GM23248 (cell line): Measurements from ENCODE around the gene PNMA8C. TPM values are rescaled to one million over a fixed set of nuclear protein-coding genes. Genes with fewer than 3 reads are reported as not detected.

ENCODE experiments used
- DNase-seq: peaks from one replicate; pipeline ENCODE4 v3.0.0-alpha.2; 2015
- H2AFZ ChIP-seq: fragments of 200-600 bp; sonication (generic); 2 replicates; pipeline ENCODE4 v1.6.1; 2016; ENCODE audit warnings: antibody characterized with exemption
- H3F3A ChIP-seq: fragments of 200-600 bp; sonication (generic); 2 replicates; pipeline ENCODE4 v1.6.1; 2016; ENCODE audit warnings: mild to moderate bottlenecking, antibody characterized with exemption, mixed run types; ENCODE audit not compliant: insufficient read depth
- H3K27ac ChIP-seq: fragments of 200-600 bp; sonication (generic); 2 replicates; pipeline ENCODE4 v1.5.1; 2016; ENCODE audit warnings: mild to moderate bottlenecking
- H3K27me3 ChIP-seq: fragments of 200-600 bp; sonication (generic); replicated peaks from 2 replicates; pipeline ENCODE4 v1.6.1; 2016; ENCODE audit warnings: mild to moderate bottlenecking; ENCODE audit not compliant: insufficient read depth
- H3K36me3 ChIP-seq: fragments of 200-600 bp; sonication (generic); 2 replicates; pipeline ENCODE4 v1.6.1; 2016; ENCODE audit warnings: low read depth, mild to moderate bottlenecking
- H3K4me1 ChIP-seq: fragments of 200-600 bp; sonication (generic); 2 replicates; pipeline ENCODE4 v1.6.1; 2016; ENCODE audit warnings: mild to moderate bottlenecking; ENCODE audit not compliant: insufficient read depth
- H3K4me2 ChIP-seq: fragments of 200-600 bp; sonication (generic); one replicate; pipeline ENCODE4 v1.6.1; 2016; ENCODE audit warnings: mild to moderate bottlenecking; ENCODE audit not compliant: unreplicated experiment
- H3K4me3 ChIP-seq: fragments of 200-600 bp; sonication (generic); 2 replicates; pipeline ENCODE4 v1.5.1; 2016; ENCODE audit warnings: mild to moderate bottlenecking
- H3K79me2 ChIP-seq: fragments of 200-600 bp; sonication (generic); 2 replicates; pipeline ENCODE4 v1.6.1; 2016; ENCODE audit warnings: mild to moderate bottlenecking; ENCODE audit not compliant: insufficient read depth
- H3K9ac ChIP-seq: fragments of 200-600 bp; sonication (generic); 2 replicates; pipeline ENCODE4 v1.6.1; 2016; ENCODE audit warnings: mild to moderate bottlenecking
- H3K9me2 ChIP-seq: fragments of 200-600 bp; sonication (generic); 2 replicates; pipeline ENCODE4 v1.6.1; 2016; ENCODE audit warnings: mixed run types, mild to moderate bottlenecking, moderate library complexity; ENCODE audit not compliant: insufficient read depth
- H3K9me3 ChIP-seq: fragments of 200-600 bp; sonication (generic); one replicate; pipeline ENCODE4 v1.6.1; 2017; ENCODE audit warnings: low read depth
- H4K20me1 ChIP-seq: fragments of 200-600 bp; sonication (generic); 2 replicates; pipeline ENCODE4 v1.6.0; 2016; ENCODE audit not compliant: insufficient read depth
- EZH2 ChIP-seq: fragments of 200-600 bp; sonication (generic); IDR thresholded peaks from 2 replicates; pipeline ENCODE4 v1.6.1; 2018; ENCODE audit warnings: antibody characterized with exemption, mild to moderate bottlenecking; ENCODE audit not compliant: insufficient read depth, poor library complexity, severe bottlenecking
- EZH2phosphoT487 ChIP-seq: fragments of 200-600 bp; sonication (generic); IDR thresholded peaks from 2 replicates; pipeline ENCODE4 v1.6.1; 2018; ENCODE audit warnings: antibody characterized with exemption, moderate library complexity, mild to moderate bottlenecking, low read depth; ENCODE audit not compliant: insufficient read depth
- WGBS, 2 experiments: methylation state at CpG; one replicate each; pipeline ENCODE4 v1.1.6; 2015 to 2017; ENCODE audit warnings: low lambda C conversion rate in 2 of 2, low coverage in 1 of 2; ENCODE audit errors: missing lambda C conversion rate in 2 of 2; 5-methylcytosine and 5-hydroxymethylcytosine counted together
- in situ Hi-C: fragments of 300-500 bp; cut with MboI; formaldehyde crosslinking; loops from 2 replicates; pipeline ENCODE4 v1.15.0; 2020
- polyA plus RNA-seq: library from polyadenylated mRNA; unstranded; fragments of >200 nt; fragmentation: Nextera tagmentation; extraction: Ambion mirVana; gene quantifications from 2 replicates; pipeline ENCODE4 v1.2.1, GENCODE V29; 2016
- total RNA-seq: library from RNA; depleted of rRNA; stranded (reverse); fragments of >200 nt; shearing (Covaris generic); gene quantifications from 2 replicates; pipeline ENCODE4 v1.2.3, GENCODE V29; 2014

PNMA8C gene
- total and polyA plus RNA-seq, 2 experiments from 2014 or later = not detected

- in situ Hi-C loops = no loop called here
- H3K79me2 ChIP-seq = no peaks in the 10 kb centered on the region
- H4K20me1 ChIP-seq = no peaks in the 10 kb centered on the region
- no peaks in the 10 kb centered on the region for H3K9me2 ChIP-seq
- H3K36me3 ChIP-seq = peaks cover 16% of the 10 kb centered on the region; the same call in 1 of the 2 replicates
- DNase-seq = no peak
- no peaks in the 10 kb centered on the region for H3K9me3 ChIP-seq
- peaks cover 16% of the 10 kb centered on the region; the same call in 1 of the 2 replicates for H3F3A ChIP-seq
- H3K27me3 ChIP-seq = no peaks in the 10 kb centered on the region
- WGBS, 2 experiments = 87 to 88% methylated on average over 11 to 16 of the region's 16 CpGs
- no peak for TF ChIP-seq EZH2phosphoT487
- TF ChIP-seq EZH2 = no peak
- H3K4me2 ChIP-seq = no peak overlapping the region
- peak overlapping the region; percentile 57 for H3K27ac ChIP-seq
- H3K4me3 ChIP-seq = no peak overlapping the region
- H3K4me1 ChIP-seq = peaks cover 8% of the 10 kb centered on the region
- no peak overlapping the region for H2AFZ ChIP-seq
- H3K9ac ChIP-seq = no peak overlapping the region
Measured at GRCh38 chr19:46390121-46390858, 38.4 kb downstream of the PNMA8C start.

GRCh38 chr19:46388311-46389095, 40.2 kb downstream of the PNMA8C start:
- no peaks in the 10 kb centered on the region for H4K20me1 ChIP-seq
- 87 to 89% methylated on average over 25 of the region's 25 CpGs for WGBS, 2 experiments
- no peaks in the 10 kb centered on the region for H3K27me3 ChIP-seq
- no peaks in the 10 kb centered on the region for H3K9me2 ChIP-seq
- H3K79me2 ChIP-seq = no peaks in the 10 kb centered on the region
- H3K4me3 ChIP-seq = no peak overlapping the region
- no peak overlapping the region for H3K27ac ChIP-seq
- peaks cover 8% of the 10 kb centered on the region for H3K4me1 ChIP-seq
- H3K9me3 ChIP-seq = no peaks in the 10 kb centered on the region
- H3K9ac ChIP-seq = no peak overlapping the region
- H2AFZ ChIP-seq = no peak overlapping the region
- no peak overlapping the region for H3K4me2 ChIP-seq
- DNase-seq = no peak
- peaks cover 16% of the 10 kb centered on the region; the same call in 1 of the 2 replicates for H3K36me3 ChIP-seq
- no peak for TF ChIP-seq EZH2
- TF ChIP-seq EZH2phosphoT487 = no peak
- H3F3A ChIP-seq = peaks cover 16% of the 10 kb centered on the region; the same call in 1 of the 2 replicates
- in situ Hi-C loops = no loop called here

- no peak overlapping the region for H2AFZ ChIP-seq
- 0 out of 2 replicates have a peak, but pooled peaks cover 4% of the 10 kb centered on the region for H3K79me2 ChIP-seq
- no peak for DNase-seq
- peaks cover 6% of the 10 kb centered on the region for H3K4me1 ChIP-seq
- H3K27ac ChIP-seq = no peak overlapping the region
- H4K20me1 ChIP-seq = no peaks in the 10 kb centered on the region
- no peaks in the 10 kb centered on the region for H3K9me3 ChIP-seq
- 98% methylated on average over 10 of the region's 10 CpGs for WGBS, 2 experiments
- in situ Hi-C loops = no loop called here
- peaks cover 11% of the 10 kb centered on the region; the same call in 1 of the 2 replicates for H3F3A ChIP-seq
- H3K9me2 ChIP-seq = no peaks in the 10 kb centered on the region
- TF ChIP-seq EZH2phosphoT487 (no peak), EZH2 (no peak)
- H3K4me3 ChIP-seq = no peak overlapping the region
- H3K9ac ChIP-seq = no peak overlapping the region
- no peak overlapping the region for H3K4me2 ChIP-seq
- H3K27me3 ChIP-seq = no peaks in the 10 kb centered on the region
- H3K36me3 ChIP-seq = peaks cover 21% of the 10 kb centered on the region; the same call in 1 of the 2 replicates
Measured at GRCh38 chr19:46387713-46388130, 41.0 kb downstream of the PNMA8C start.

GRCh38 chr19:46386996-46387712, 41.6 kb downstream of the PNMA8C start:
- no peaks in the 10 kb centered on the region for H3K27me3 ChIP-seq
- no peaks in the 10 kb centered on the region for H3K9me2 ChIP-seq
- no peak overlapping the region for H3K4me2 ChIP-seq
- WGBS, 2 experiments = 96 to 97% methylated on average over 29 to 30 of the region's 30 CpGs
- DNase-seq = no peak
- peaks cover 9% of the 10 kb centered on the region for H3K79me2 ChIP-seq
- H3K36me3 ChIP-seq = peaks cover 26% of the 10 kb centered on the region; the same call in 1 of the 2 replicates
- no peak overlapping the region for H3K27ac ChIP-seq
- H3K9ac ChIP-seq = no peak overlapping the region
- H3K4me3 ChIP-seq = no peak overlapping the region
- H3K9me3 ChIP-seq = no peaks in the 10 kb centered on the region
- H4K20me1 ChIP-seq = no peaks in the 10 kb centered on the region
- 0 out of 2 replicates have a peak, but pooled peaks cover 7% of the 10 kb centered on the region for H3F3A ChIP-seq
- H3K4me1 ChIP-seq = peaks cover under 1% of the 10 kb centered on the region; the same call in 1 of the 2 replicates
- no peak for TF ChIP-seq EZH2
- TF ChIP-seq EZH2phosphoT487 = no peak
- H2AFZ ChIP-seq = no peak overlapping the region
- in situ Hi-C loops = no loop called here
